Measurements from ENCODE around the gene ANKAR. TPM values are rescaled to one million over a fixed set of nuclear protein-coding genes. Genes with fewer than 3 reads are reported as not detected.
"Not testable (repeated sequence)": the region's sequence is repeated elsewhere in the genome, so short reads cannot be mapped to it uniquely, and the experiment has no call there.

The ANKAR gene
- total RNA-seq, 4 donors from 2014 or later: 0.95 to 11.0 (median 5.3) TPM

- DNase-seq (ENCODE audit: low spot score in 2 of 2): no peak
- TF ChIP-seq EP300 (IDR thresholded peaks at IDR 0.05) (no peak), POLR2A (IDR thresholded peaks at IDR 0.05) (no peak), CTCF (IDR thresholded peaks at IDR 0.05) (no peak), POLR2AphosphoS5 (IDR thresholded peaks at IDR 0.05) (no peak)
- Histone ChIP-seq H3K4me3 (no peak overlapping the region), H3K27ac (no peak overlapping the region), H3K9me3 (no peaks in the 10 kb centered on the region), H3K27me3 (no peaks in the 10 kb centered on the region), H3K4me1 (no peaks in the 10 kb centered on the region), H3K36me3 (no peaks in the 10 kb centered on the region)
Measured at GRCh38 chr2:189651284-189651683, 23.2 kb upstream of the ANKAR start.

GRCh38 chr2:189653464-189653863 lies 21.0 kb upstream of the ANKAR start:
- not testable (repeated sequence) for H3K4me3 ChIP-seq; H3K36me3 ChIP-seq; H3K27ac ChIP-seq; H3K27me3 ChIP-seq; H3K9me3 ChIP-seq; H3K4me1 ChIP-seq; DNase-seq (ENCODE audit: low spot score in 2 of 2)
- 98% methylated on average over 16 of the region's 29 CpGs for WGBS

- no peak for TF ChIP-seq CTCF (IDR thresholded peaks at IDR 0.05)
- no peak for TF ChIP-seq EP300 (IDR thresholded peaks at IDR 0.05)
- no peak for TF ChIP-seq POLR2AphosphoS5 (IDR thresholded peaks at IDR 0.05)
- Histone ChIP-seq H3K27me3 (no peaks in the 10 kb centered on the region), H3K27ac (no peak overlapping the region), H3K9me3 (no peaks in the 10 kb centered on the region), H3K4me3 (no peak overlapping the region), H3K36me3 (no peaks in the 10 kb centered on the region), H3K4me1 (no peaks in the 10 kb centered on the region)
- no peak for DNase-seq (ENCODE audit: low spot score in 2 of 2)
- 63% methylated on average over 3 of the region's 3 CpGs for WGBS
Measured at GRCh38 chr2:189654641-189655040, 19.8 kb upstream of the ANKAR start.

GRCh38 chr2:189657867-189658266 lies 16.6 kb upstream of the ANKAR start:
- Histone ChIP-seq H3K36me3 (no peaks in the 10 kb centered on the region), H3K27ac (no peak overlapping the region), H3K27me3 (no peaks in the 10 kb centered on the region), H3K4me1 (peaks cover 15% of the 10 kb centered on the region), H3K4me3 (no peak overlapping the region), H3K9me3 (no peaks in the 10 kb centered on the region)
- WGBS: 67% methylated on average over 5 of the region's 5 CpGs
- TF ChIP-seq EP300 (IDR thresholded peaks at IDR 0.05) (no peak), POLR2A (IDR thresholded peaks at IDR 0.05) (no peak), POLR2AphosphoS5 (IDR thresholded peaks at IDR 0.05) (no peak), CTCF (IDR thresholded peaks at IDR 0.05) (no peak)
- no peak for DNase-seq (ENCODE audit: low spot score in 2 of 2)

- Histone ChIP-seq H3K36me3 (no peaks in the 10 kb centered on the region), H3K27me3 (no peaks in the 10 kb centered on the region), H3K4me1 (peaks cover 21% of the 10 kb centered on the region), H3K9me3 (no peaks in the 10 kb centered on the region), H3K4me3 (no peak overlapping the region), H3K27ac (no peak overlapping the region)
- TF ChIP-seq POLR2A (IDR thresholded peaks at IDR 0.05): no peak
- no peak for TF ChIP-seq POLR2AphosphoS5 (IDR thresholded peaks at IDR 0.05)
- WGBS: 64% methylated on average over 7 of the region's 7 CpGs
- DNase-seq (ENCODE audit: low spot score in 2 of 2): no peak
Measured at GRCh38 chr2:189658306-189659212, 15.9 kb upstream of the ANKAR start.

GRCh38 chr2:189659734-189660133 lies 14.7 kb upstream of the ANKAR start:
- DNase-seq (ENCODE audit: low spot score in 2 of 2): no peak
- H3K27ac ChIP-seq: no peak overlapping the region
- H3K27me3 ChIP-seq: no peaks in the 10 kb centered on the region
- no peak for TF ChIP-seq POLR2A (IDR thresholded peaks at IDR 0.05)
- no peak for TF ChIP-seq POLR2AphosphoS5 (IDR thresholded peaks at IDR 0.05)
- TF ChIP-seq CTCF (IDR thresholded peaks at IDR 0.05): no peak
- TF ChIP-seq EP300 (IDR thresholded peaks at IDR 0.05): no peak
- WGBS: 78% methylated on average over 2 of the region's 2 CpGs
- H3K36me3 ChIP-seq: no peaks in the 10 kb centered on the region
- H3K4me1 ChIP-seq: peaks cover 33% of the 10 kb centered on the region
- no peaks in the 10 kb centered on the region for H3K9me3 ChIP-seq
- no peak overlapping the region for H3K4me3 ChIP-seq

Measured in suprapubic skin (tissue), 4 donors.